Thyroid gland (tissue), 4 donors: ENCODE measurements around the gene ARHGDIB.

Source experiments
- POLR2A ChIP-seq, 2 donors: fragments of 450-650 bp; IDR thresholded peaks; one replicate each; pipeline ENCODE4 v1.6.1; 2017; ENCODE audit warnings: antibody characterized with exemption in 2 of 2, mild to moderate bottlenecking in 2 of 2, moderate library complexity in 1 of 2
- TF ChIP-seq, protein P1 (sequence below), 6 experiments: fragments of 200-600 bp in 3 of 6; fragments of 450-650 bp in 3 of 6; sonication (generic) in 3 of 6; IDR thresholded peaks; one replicate each; pipeline ENCODE4 v1.5.1; 2016 to 2019; ENCODE audit warnings: antibody characterized with exemption in 6 of 6, mild to moderate bottlenecking in 2 of 6, inconsistent platforms in 1 of 6, moderate library complexity in 1 of 6

DNA sequence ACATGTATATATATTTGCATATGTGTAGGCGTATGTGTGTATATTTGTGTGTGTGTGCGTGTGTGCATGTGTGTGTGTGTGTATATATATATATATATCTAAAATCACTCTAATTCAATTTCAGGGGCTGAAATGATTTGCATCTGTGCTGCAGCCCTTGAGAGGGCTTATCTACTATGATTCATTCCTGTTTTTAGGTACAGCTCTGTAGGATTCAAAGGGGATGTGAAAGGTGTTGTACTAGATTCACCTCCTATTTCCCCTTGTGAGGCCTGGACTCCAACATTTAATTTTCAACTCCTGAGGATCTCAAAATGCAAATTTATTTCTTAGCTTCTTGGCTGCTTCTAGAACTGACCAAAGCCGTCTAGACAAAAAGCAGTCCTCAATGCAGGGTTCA lies 34.1 kb downstream of the ARHGDIB start:
- TF ChIP-seq, protein P1, sequence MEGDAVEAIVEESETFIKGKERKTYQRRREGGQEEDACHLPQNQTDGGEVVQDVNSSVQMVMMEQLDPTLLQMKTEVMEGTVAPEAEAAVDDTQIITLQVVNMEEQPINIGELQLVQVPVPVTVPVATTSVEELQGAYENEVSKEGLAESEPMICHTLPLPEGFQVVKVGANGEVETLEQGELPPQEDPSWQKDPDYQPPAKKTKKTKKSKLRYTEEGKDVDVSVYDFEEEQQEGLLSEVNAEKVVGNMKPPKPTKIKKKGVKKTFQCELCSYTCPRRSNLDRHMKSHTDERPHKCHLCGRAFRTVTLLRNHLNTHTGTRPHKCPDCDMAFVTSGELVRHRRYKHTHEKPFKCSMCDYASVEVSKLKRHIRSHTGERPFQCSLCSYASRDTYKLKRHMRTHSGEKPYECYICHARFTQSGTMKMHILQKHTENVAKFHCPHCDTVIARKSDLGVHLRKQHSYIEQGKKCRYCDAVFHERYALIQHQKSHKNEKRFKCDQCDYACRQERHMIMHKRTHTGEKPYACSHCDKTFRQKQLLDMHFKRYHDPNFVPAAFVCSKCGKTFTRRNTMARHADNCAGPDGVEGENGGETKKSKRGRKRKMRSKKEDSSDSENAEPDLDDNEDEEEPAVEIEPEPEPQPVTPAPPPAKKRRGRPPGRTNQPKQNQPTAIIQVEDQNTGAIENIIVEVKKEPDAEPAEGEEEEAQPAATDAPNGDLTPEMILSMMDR (IDR thresholded peaks at IDR 0.05) = no peak
- TF ChIP-seq POLR2A (IDR thresholded peaks at IDR 0.05) = no peak
